Neural progenitor cell (in vitro differentiated cells): Measurements from ENCODE around the gene RXRA.

Source experiments
- EZH2 ChIP-seq: fragments of 200-600 bp; sonication (generic); IDR thresholded peaks from 2 replicates; pipeline ENCODE4 v1.6.1; 2017; ENCODE audit warnings: antibody characterized with exemption, mild to moderate bottlenecking, moderate library complexity
- TF ChIP-seq, protein P1 (sequence below): fragments of 200-600 bp; sonication (generic); IDR thresholded peaks from 2 replicates; pipeline ENCODE4 v1.5.1; 2017; ENCODE audit warnings: antibody characterized with exemption, mild to moderate bottlenecking

DNA sequence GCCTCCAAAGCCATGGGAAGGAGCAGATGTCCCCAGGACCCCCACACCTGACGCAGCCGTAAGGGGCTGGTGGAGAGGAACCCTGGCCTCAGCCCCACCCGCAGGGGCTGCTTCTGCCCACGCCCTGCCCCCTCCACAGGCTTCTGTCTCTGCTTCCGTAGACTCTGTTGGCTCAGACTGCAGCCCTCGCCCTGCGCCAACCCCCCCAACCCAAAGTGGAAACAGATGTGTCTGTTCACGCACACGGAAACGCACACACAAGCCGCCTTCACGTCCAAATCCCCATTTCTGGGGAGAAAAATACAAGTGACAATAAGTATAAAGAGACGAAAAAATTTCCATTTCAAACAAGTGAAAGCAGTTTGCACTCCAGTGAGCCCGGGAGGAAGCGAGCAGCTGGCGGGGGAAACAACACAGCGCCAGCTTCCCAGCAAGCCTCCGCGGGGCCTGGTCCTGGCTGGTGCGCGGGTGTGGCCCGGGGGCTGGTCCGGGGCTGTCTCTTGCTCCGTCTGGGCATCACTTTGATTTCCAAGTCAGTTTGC, 32.6 kb upstream of the RXRA start:
- TF ChIP-seq, protein P1, sequence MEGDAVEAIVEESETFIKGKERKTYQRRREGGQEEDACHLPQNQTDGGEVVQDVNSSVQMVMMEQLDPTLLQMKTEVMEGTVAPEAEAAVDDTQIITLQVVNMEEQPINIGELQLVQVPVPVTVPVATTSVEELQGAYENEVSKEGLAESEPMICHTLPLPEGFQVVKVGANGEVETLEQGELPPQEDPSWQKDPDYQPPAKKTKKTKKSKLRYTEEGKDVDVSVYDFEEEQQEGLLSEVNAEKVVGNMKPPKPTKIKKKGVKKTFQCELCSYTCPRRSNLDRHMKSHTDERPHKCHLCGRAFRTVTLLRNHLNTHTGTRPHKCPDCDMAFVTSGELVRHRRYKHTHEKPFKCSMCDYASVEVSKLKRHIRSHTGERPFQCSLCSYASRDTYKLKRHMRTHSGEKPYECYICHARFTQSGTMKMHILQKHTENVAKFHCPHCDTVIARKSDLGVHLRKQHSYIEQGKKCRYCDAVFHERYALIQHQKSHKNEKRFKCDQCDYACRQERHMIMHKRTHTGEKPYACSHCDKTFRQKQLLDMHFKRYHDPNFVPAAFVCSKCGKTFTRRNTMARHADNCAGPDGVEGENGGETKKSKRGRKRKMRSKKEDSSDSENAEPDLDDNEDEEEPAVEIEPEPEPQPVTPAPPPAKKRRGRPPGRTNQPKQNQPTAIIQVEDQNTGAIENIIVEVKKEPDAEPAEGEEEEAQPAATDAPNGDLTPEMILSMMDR = no peak
- TF ChIP-seq EZH2 = no peak
